Mesendoderm (in vitro differentiated cells): ENCODE data around the gene MACROH2A1.

Source experiments
- DNase-seq: peaks from one replicate; pipeline ENCODE4 v3.0.0; 2013
- H2AK5ac ChIP-seq: 2 replicates; pipeline ENCODE4 v1.6.1; 2013; ENCODE audit warnings: low read length, inconsistent platforms
- H2BK120ac ChIP-seq: 2 replicates; pipeline ENCODE4 v1.6.1; 2013; ENCODE audit warnings: low read depth, mild to moderate bottlenecking, low read length, moderate library complexity, mixed read lengths
- H2BK15ac ChIP-seq: replicated peaks from 2 replicates; pipeline ENCODE4 v1.6.1; 2013; ENCODE audit warnings: low read depth, mild to moderate bottlenecking, moderate library complexity
- H2BK5ac ChIP-seq: 2 replicates; pipeline ENCODE4 v1.6.1; 2013; ENCODE audit warnings: low read length, inconsistent platforms
- H3K18ac ChIP-seq: 2 replicates; pipeline ENCODE4 v1.6.1; 2013; ENCODE audit warnings: mild to moderate bottlenecking, low read length, mixed read lengths
- H3K23ac ChIP-seq: one replicate; pipeline ENCODE4 v1.6.1; 2013; ENCODE audit warnings: low read length
- H3K27ac ChIP-seq: 2 replicates; pipeline ENCODE4 v1.5.1; 2013; ENCODE audit warnings: low read depth, mild to moderate bottlenecking, inconsistent platforms, low read length, moderate library complexity
- H3K27me3 ChIP-seq: 2 replicates; pipeline ENCODE4 v1.6.1; 2013; ENCODE audit warnings: low read length, control low read depth, mild to moderate bottlenecking, inconsistent platforms; ENCODE audit not compliant: insufficient read depth, poor library complexity
- H3K36me3 ChIP-seq: 2 replicates; pipeline ENCODE4 v1.6.1; 2013; ENCODE audit warnings: low read length, inconsistent platforms; ENCODE audit not compliant: control insufficient read depth, insufficient read depth
- H3K4ac ChIP-seq: one replicate; pipeline ENCODE4 v1.6.1; 2013; ENCODE audit warnings: low read depth, mild to moderate bottlenecking, low read length, moderate library complexity
- H3K4me1 ChIP-seq: 2 replicates; pipeline ENCODE4 v1.6.1; 2013; ENCODE audit warnings: low read depth, low read length, inconsistent platforms; ENCODE audit not compliant: control insufficient read depth
- H3K4me2 ChIP-seq: 2 replicates; pipeline ENCODE4 v1.6.1; 2013; ENCODE audit warnings: low read length
- H3K4me3 ChIP-seq: 2 replicates; pipeline ENCODE4 v1.5.1; 2013; ENCODE audit warnings: mild to moderate bottlenecking, low read length
- H3K56ac ChIP-seq: one replicate; pipeline ENCODE4 v1.6.1; 2013; ENCODE audit warnings: low read length
- H3K79me1 ChIP-seq: 2 replicates; pipeline ENCODE4 v1.6.1; 2013; ENCODE audit warnings: low read length, inconsistent platforms
- H3K79me2 ChIP-seq: 2 replicates; pipeline ENCODE4 v1.6.1; 2013; ENCODE audit warnings: mild to moderate bottlenecking, low read length; ENCODE audit not compliant: control insufficient read depth, insufficient read depth
- H3K9ac ChIP-seq: 2 replicates; pipeline ENCODE4 v1.6.1; 2013; ENCODE audit warnings: low read length, inconsistent platforms
- H4K5ac ChIP-seq: one replicate; pipeline ENCODE4 v1.6.1; 2013; ENCODE audit warnings: low read length
- H4K8ac ChIP-seq: one replicate; pipeline ENCODE4 v1.6.1; 2013; ENCODE audit warnings: low read depth, mild to moderate bottlenecking, control low read depth, low read length, moderate library complexity
- WGBS: extraction: QIAGEN DNeasy Blood & Tissue Kit; methylation state at CpG from one replicate; pipeline ENCODE4 v1.1.7; 2013; ENCODE audit warnings: low lambda C conversion rate, missing lambda C conversion rate; ENCODE audit not compliant: insufficient coverage; ENCODE audit errors: extremely low coverage; 5-methylcytosine and 5-hydroxymethylcytosine counted together

The MACROH2A1 gene

GRCh38 chr5:135337064-135337463 is 62.0 kb downstream of the MACROH2A1 start:
- no peaks in the 10 kb centered on the region for H3K27me3 ChIP-seq
- H3K4ac ChIP-seq, result no peak overlapping the region
- H3K36me3 ChIP-seq, result peaks cover 11% of the 10 kb centered on the region
- H3K4me3 ChIP-seq, result no peak overlapping the region
- H3K4me2 ChIP-seq, result no peak overlapping the region
- H3K18ac ChIP-seq, result no peak overlapping the region
- H3K27ac ChIP-seq, result no peak overlapping the region
- no peaks in the 10 kb centered on the region for H3K79me1 ChIP-seq
- no CpG with 5 or more reads among the region's 4 CpGs for WGBS
- H3K79me2 ChIP-seq, result no peaks in the 10 kb centered on the region
- no peak for DNase-seq
- H3K9ac ChIP-seq, result no peak overlapping the region
- H2BK15ac ChIP-seq, result no peak overlapping the region
- no peak overlapping the region for H2BK120ac ChIP-seq
- H3K4me1 ChIP-seq, result no peaks in the 10 kb centered on the region
- H2BK5ac ChIP-seq, result no peak overlapping the region
- H2AK5ac ChIP-seq, result no peak overlapping the region
- no peak overlapping the region for H3K23ac ChIP-seq
- H4K5ac ChIP-seq, result no peak overlapping the region
- no peak overlapping the region for H4K8ac ChIP-seq
- H3K56ac ChIP-seq, result no peak overlapping the region

- Histone ChIP-seq H3K79me2 (no peaks in the 10 kb centered on the region), H2AK5ac (no peak overlapping the region), H4K5ac (no peak overlapping the region), H2BK120ac (no peak overlapping the region), H4K8ac (no peak overlapping the region), H3K27ac (no peak overlapping the region), H3K9ac (no peak overlapping the region), H3K79me1 (no peaks in the 10 kb centered on the region), H3K36me3 (peaks cover 6% of the 10 kb centered on the region), H3K4me2 (no peak overlapping the region), H3K4me3 (no peak overlapping the region), H3K23ac (no peak overlapping the region), H3K18ac (no peak overlapping the region), H3K56ac (no peak overlapping the region), H3K4me1 (no peaks in the 10 kb centered on the region), H2BK5ac (no peak overlapping the region), H2BK15ac (no peak overlapping the region), H3K4ac (no peak overlapping the region), H3K27me3 (no peaks in the 10 kb centered on the region)
- no peak for DNase-seq
- WGBS, result no CpG with 5 or more reads among the region's 13 CpGs
Measured at GRCh38 chr5:135335031-135335828, 63.8 kb downstream of the MACROH2A1 start.

- H3K79me1 ChIP-seq, result no peaks in the 10 kb centered on the region
- peaks cover 2% of the 10 kb centered on the region for H3K36me3 ChIP-seq
- H4K5ac ChIP-seq, result no peak overlapping the region
- no peak overlapping the region for H3K4me2 ChIP-seq
- no peak overlapping the region for H3K9ac ChIP-seq
- no peak overlapping the region for H3K4me3 ChIP-seq
- H3K23ac ChIP-seq, result no peak overlapping the region
- H2BK15ac ChIP-seq, result no peak overlapping the region
- H3K18ac ChIP-seq, result no peak overlapping the region
- no peak overlapping the region for H3K27ac ChIP-seq
- H3K79me2 ChIP-seq, result no peaks in the 10 kb centered on the region
- H3K4ac ChIP-seq, result no peak overlapping the region
- no peak overlapping the region for H2BK120ac ChIP-seq
- H3K56ac ChIP-seq, result no peak overlapping the region
- H2BK5ac ChIP-seq, result no peak overlapping the region
- no peak overlapping the region for H4K8ac ChIP-seq
- DNase-seq, result no peak
- H3K27me3 ChIP-seq, result no peaks in the 10 kb centered on the region
- no CpG with 5 or more reads among the region's 10 CpGs for WGBS
- H2AK5ac ChIP-seq, result no peak overlapping the region
- no peaks in the 10 kb centered on the region for H3K4me1 ChIP-seq
Measured at GRCh38 chr5:135333732-135334515, 65.1 kb downstream of the MACROH2A1 start.

- Histone ChIP-seq H3K36me3 (peaks cover under 1% of the 10 kb centered on the region), H3K4me1 (no peaks in the 10 kb centered on the region), H2BK120ac (no peak overlapping the region), H2BK15ac (no peak overlapping the region), H4K8ac (no peak overlapping the region), H3K56ac (no peak overlapping the region), H3K9ac (no peak overlapping the region), H4K5ac (no peak overlapping the region), H3K23ac (no peak overlapping the region), H3K4me3 (no peak overlapping the region), H2BK5ac (no peak overlapping the region), H3K18ac (no peak overlapping the region), H3K27ac (no peak overlapping the region), H3K27me3 (no peaks in the 10 kb centered on the region), H2AK5ac (no peak overlapping the region), H3K4me2 (no peak overlapping the region), H3K79me1 (no peaks in the 10 kb centered on the region), H3K79me2 (no peaks in the 10 kb centered on the region), H3K4ac (no peak overlapping the region)
- no CpG with 5 or more reads among the region's 5 CpGs for WGBS
- peak; percentile 76 for DNase-seq
Measured at GRCh38 chr5:135332519-135333150, 66.4 kb downstream of the MACROH2A1 start.

GRCh38 chr5:135331612-135332011 is 67.4 kb downstream of the MACROH2A1 start:
- Histone ChIP-seq H3K27me3 (no peaks in the 10 kb centered on the region), H3K4me3 (no peak overlapping the region), H3K9ac (no peak overlapping the region), H2BK15ac (no peak overlapping the region), H4K5ac (no peak overlapping the region), H3K27ac (no peak overlapping the region), H3K4me1 (no peaks in the 10 kb centered on the region), H3K23ac (no peak overlapping the region), H3K18ac (no peak overlapping the region), H3K36me3 (no peaks in the 10 kb centered on the region), H2BK5ac (no peak overlapping the region), H2AK5ac (no peak overlapping the region), H3K79me2 (no peaks in the 10 kb centered on the region), H4K8ac (no peak overlapping the region), H3K4me2 (no peak overlapping the region), H3K4ac (no peak overlapping the region), H3K79me1 (no peaks in the 10 kb centered on the region), H2BK120ac (no peak overlapping the region), H3K56ac (no peak overlapping the region)
- WGBS, result no CpG with 5 or more reads among the region's 3 CpGs
- DNase-seq, result no peak
